SU-DHL-6 (cell line): Measurements from ENCODE around the gene ERC1.

Source experiments
- H2AFZ ChIP-seq: fragments of 200-600 bp; sonication (generic); 2 replicates; pipeline ENCODE4 v1.6.1; 2014; ENCODE audit warnings: low read depth, mild to moderate bottlenecking, moderate library complexity, mixed read lengths, antibody characterized with exemption, low read length; ENCODE audit not compliant: severe bottlenecking
- H3F3A ChIP-seq: fragments of 200-600 bp; shearing (Covaris generic); 2 replicates; pipeline ENCODE4 v1.6.0; 2016; ENCODE audit warnings: antibody characterized with exemption, mild to moderate bottlenecking; ENCODE audit not compliant: insufficient read depth
- H3K27ac ChIP-seq: fragments of 200-600 bp; sonication (generic); 2 replicates; pipeline ENCODE4 v1.5.1; 2016; ENCODE audit warnings: low read depth, mild to moderate bottlenecking, low read length, moderate library complexity, mixed read lengths
- H3K27me3 ChIP-seq: fragments of 200-600 bp; sonication (generic), shearing (Covaris generic); 2 replicates; pipeline ENCODE4 v1.6.0; 2014; ENCODE audit warnings: mild to moderate bottlenecking, low read length
- H3K36me3 ChIP-seq: fragments of 200-600 bp; sonication (generic); 2 replicates; pipeline ENCODE4 v1.6.1; 2014; ENCODE audit warnings: mild to moderate bottlenecking, low read length, mixed read lengths
- H3K4me2 ChIP-seq: fragments of 300-600, 200-600 bp; shearing (Covaris generic), sonication (generic); 2 replicates; pipeline ENCODE4 v1.6.0; 2014; ENCODE audit warnings: low read length, low read depth, mild to moderate bottlenecking; ENCODE audit not compliant: poor library complexity, severe bottlenecking
- H3K4me3 ChIP-seq: fragments of 200-600 bp; sonication (generic); 2 replicates; pipeline ENCODE4 v1.5.1; 2014; ENCODE audit warnings: antibody characterized with exemption, low read length, mild to moderate bottlenecking, mixed read lengths; ENCODE audit not compliant: insufficient read depth, poor library complexity, severe bottlenecking
- H3K79me2 ChIP-seq: fragments of 200-600 bp; sonication (generic); 2 replicates; pipeline ENCODE4 v1.6.1; 2014; ENCODE audit warnings: mild to moderate bottlenecking, low read length, moderate library complexity; ENCODE audit not compliant: insufficient read depth
- H3K9ac ChIP-seq: fragments of 200-600 bp; sonication (generic); 2 replicates; pipeline ENCODE4 v1.7.0; 2014; ENCODE audit warnings: mild to moderate bottlenecking, low read length
- H3K9me2 ChIP-seq: fragments of 200-600 bp; sonication (generic); replicated peaks from 2 replicates; pipeline ENCODE4 v1.6.1; 2014; ENCODE audit warnings: low read length; ENCODE audit not compliant: insufficient read depth
- H3K9me3 ChIP-seq: fragments of 200-600 bp; sonication (generic); 2 replicates; pipeline ENCODE4 v1.6.1; 2014; ENCODE audit warnings: low read length, mixed read lengths; ENCODE audit not compliant: insufficient read depth
- H4K20me1 ChIP-seq: fragments of 200-600 bp; sonication (generic); 2 replicates; pipeline ENCODE4 v1.6.1; 2014; ENCODE audit warnings: low read depth, mild to moderate bottlenecking, antibody characterized with exemption, low read length, moderate library complexity, mixed read lengths
- EZH2phosphoT487 ChIP-seq: fragments of 200-600 bp; sonication (generic), shearing (Covaris generic); conservative IDR thresholded peaks from 2 replicates; pipeline ENCODE4 v1.6.1; 2018; ENCODE audit warnings: mild to moderate bottlenecking, antibody characterized with exemption, low read length, moderate library complexity, mixed read lengths
- TF ChIP-seq, protein P1 (sequence below): fragments of 200-600 bp; sonication (generic); IDR thresholded peaks from one replicate; pipeline ENCODE4 v1.5.1; 2017; ENCODE audit warnings: antibody characterized with exemption, mild to moderate bottlenecking, low read length, moderate library complexity; ENCODE audit not compliant: insufficient read depth, poor library complexity, severe bottlenecking

The ERC1 gene

DNA sequence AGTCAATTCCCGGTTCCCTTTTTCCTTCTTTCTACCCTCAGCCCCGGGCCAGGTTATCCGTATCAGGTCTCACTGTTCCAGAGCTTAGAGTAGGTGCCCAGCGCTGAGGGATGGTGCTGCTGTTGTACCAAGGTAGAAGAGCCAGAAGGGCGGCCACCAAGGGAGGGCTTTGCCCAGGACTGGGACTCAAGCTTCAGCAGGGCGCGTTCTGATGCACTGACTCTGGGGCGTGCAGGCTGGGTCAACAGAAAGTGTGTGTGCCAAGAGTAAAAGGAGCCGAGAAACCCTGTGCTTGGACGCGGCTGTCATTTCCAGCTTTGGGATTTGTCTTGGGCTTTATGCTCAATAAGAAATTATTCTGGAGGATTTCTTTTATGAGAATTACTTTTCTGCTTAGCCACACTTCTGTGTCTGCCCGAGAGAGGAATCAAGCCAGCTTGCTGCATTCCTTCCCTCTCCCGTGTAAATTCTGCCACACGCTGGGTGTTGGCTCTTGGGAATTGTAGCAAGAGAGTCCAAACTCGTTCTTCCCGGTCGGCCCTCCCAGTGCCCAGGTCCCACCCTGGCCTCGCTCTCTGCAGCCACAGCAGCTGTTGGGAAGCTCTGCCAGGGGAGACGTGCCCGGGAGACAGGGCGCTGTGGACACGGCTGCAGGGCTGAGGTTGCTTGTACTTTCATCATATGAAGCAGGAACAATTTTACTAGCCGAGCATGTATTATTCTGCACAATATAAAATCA lies 505.3 kb downstream of the ERC1 start:
- H3K36me3 ChIP-seq, result no peaks in the 10 kb centered on the region
- H3K79me2 ChIP-seq, result no peaks in the 10 kb centered on the region
- H4K20me1 ChIP-seq, result no peaks in the 10 kb centered on the region
- no peak overlapping the region for H3K27ac ChIP-seq
- no peaks in the 10 kb centered on the region for H3K9me3 ChIP-seq
- TF ChIP-seq, protein P1, sequence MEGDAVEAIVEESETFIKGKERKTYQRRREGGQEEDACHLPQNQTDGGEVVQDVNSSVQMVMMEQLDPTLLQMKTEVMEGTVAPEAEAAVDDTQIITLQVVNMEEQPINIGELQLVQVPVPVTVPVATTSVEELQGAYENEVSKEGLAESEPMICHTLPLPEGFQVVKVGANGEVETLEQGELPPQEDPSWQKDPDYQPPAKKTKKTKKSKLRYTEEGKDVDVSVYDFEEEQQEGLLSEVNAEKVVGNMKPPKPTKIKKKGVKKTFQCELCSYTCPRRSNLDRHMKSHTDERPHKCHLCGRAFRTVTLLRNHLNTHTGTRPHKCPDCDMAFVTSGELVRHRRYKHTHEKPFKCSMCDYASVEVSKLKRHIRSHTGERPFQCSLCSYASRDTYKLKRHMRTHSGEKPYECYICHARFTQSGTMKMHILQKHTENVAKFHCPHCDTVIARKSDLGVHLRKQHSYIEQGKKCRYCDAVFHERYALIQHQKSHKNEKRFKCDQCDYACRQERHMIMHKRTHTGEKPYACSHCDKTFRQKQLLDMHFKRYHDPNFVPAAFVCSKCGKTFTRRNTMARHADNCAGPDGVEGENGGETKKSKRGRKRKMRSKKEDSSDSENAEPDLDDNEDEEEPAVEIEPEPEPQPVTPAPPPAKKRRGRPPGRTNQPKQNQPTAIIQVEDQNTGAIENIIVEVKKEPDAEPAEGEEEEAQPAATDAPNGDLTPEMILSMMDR, result no peak
- no peak for TF ChIP-seq EZH2phosphoT487
- H2AFZ ChIP-seq, result no peak overlapping the region
- no peaks in the 10 kb centered on the region for H3K27me3 ChIP-seq
- H3K9me2 ChIP-seq, result no peaks in the 10 kb centered on the region
- H3K4me2 ChIP-seq, result no peak overlapping the region
- no peaks in the 10 kb centered on the region for H3F3A ChIP-seq
- no peak overlapping the region for H3K4me3 ChIP-seq
- H3K9ac ChIP-seq, result no peak overlapping the region

DNA sequence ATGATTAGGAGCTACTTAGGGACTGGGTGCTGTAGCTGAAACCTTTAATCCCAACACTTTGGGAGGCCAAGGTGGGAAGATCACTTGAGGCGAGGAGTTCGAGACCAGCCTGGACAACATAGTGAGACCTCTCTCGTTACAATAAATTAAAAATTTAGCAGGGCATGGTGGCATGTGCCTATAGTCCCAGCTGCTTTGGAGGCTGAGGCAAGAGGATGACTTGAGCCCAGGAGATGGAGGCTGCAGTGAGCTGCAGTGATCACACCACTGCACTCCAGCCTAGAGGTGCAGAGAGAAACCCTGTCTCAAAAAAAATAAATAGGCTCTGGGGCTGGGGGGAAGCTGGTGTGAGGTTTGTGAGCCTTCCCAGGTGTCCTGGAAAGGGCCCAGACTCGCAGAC lies 506.1 kb downstream of the ERC1 start:
- no peaks in the 10 kb centered on the region for H4K20me1 ChIP-seq
- H2AFZ ChIP-seq, result no peak overlapping the region
- H3K9ac ChIP-seq, result no peak overlapping the region
- no peaks in the 10 kb centered on the region for H3K9me3 ChIP-seq
- H3K36me3 ChIP-seq, result no peaks in the 10 kb centered on the region
- no peaks in the 10 kb centered on the region for H3K79me2 ChIP-seq
- H3K27ac ChIP-seq, result no peak overlapping the region
- H3K27me3 ChIP-seq, result no peaks in the 10 kb centered on the region
- no peaks in the 10 kb centered on the region for H3K9me2 ChIP-seq
- H3F3A ChIP-seq, result no peaks in the 10 kb centered on the region
- H3K4me3 ChIP-seq, result no peak overlapping the region
- no peak overlapping the region for H3K4me2 ChIP-seq
- no peak for TF ChIP-seq EZH2phosphoT487
- TF ChIP-seq, protein P1, result no peak

DNA sequence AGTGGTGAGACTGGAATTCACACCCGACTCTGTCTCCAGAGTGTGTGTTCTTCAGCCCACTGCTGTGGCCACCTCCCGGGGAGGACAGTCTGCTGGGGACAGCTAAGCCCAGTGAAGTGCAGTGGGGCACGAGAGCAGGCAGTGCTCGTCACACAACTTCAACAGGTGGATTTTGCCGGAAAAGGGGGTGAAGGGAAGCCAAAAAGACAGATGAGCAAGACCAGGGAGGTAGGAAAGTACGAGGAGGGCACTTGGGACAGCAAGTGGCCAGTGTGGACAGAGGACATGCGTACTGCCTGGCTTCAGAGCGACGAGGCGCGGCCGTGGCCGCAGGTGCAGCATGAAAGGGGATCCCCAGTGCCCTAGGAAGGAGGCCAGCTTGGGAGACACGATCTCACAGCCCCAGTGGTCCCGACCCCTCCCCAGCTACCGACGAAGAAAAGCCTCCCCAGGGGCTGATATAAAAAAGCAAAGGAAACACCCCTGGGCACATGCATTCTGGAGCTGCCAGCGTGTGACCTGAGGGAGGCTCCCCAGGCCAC lies 507.2 kb downstream of the ERC1 start:
- Histone ChIP-seq H3K27me3 (no peaks in the 10 kb centered on the region), H3K4me2 (no peak overlapping the region), H3K9me2 (no peaks in the 10 kb centered on the region), H3K9me3 (no peaks in the 10 kb centered on the region), H3F3A (no peaks in the 10 kb centered on the region), H3K79me2 (no peaks in the 10 kb centered on the region), H4K20me1 (no peaks in the 10 kb centered on the region), H3K9ac (no peak overlapping the region), H3K4me3 (no peak overlapping the region), H3K36me3 (no peaks in the 10 kb centered on the region), H2AFZ (no peak overlapping the region), H3K27ac (no peak overlapping the region)
- TF ChIP-seq, protein P1, result no peak
- no peak for TF ChIP-seq EZH2phosphoT487
